H1 (cell line): ENCODE results near the gene MIEF2. TPM values are rescaled to one million over a fixed set of nuclear protein-coding genes. Genes with fewer than 3 reads are reported as not detected.

Source experiments
- CTCF ChIA-PET: fragments of 300-600 bp; sonication (Branson Sonifier 250); formaldehyde crosslinking; loops from one replicate; lab custom pipeline; 2021; ENCODE audit not compliant: partially characterized antibody; lab: Charles Lee
- POLR2A ChIA-PET: fragments of 300-600 bp; sonication (Branson Sonifier 250); formaldehyde crosslinking; loops from one replicate; lab custom pipeline; 2021; ENCODE audit warnings: inconsistent platforms; ENCODE audit not compliant: partially characterized antibody; lab: Charles Lee
- DNase-seq, 2 experiments: peaks; one replicate each; pipeline versions ENCODE4 v3.0.0 to v3.0.0-alpha.2; 2010 to 2022; ENCODE audit warnings: low spot score in 2 of 2, low read depth in 1 of 2, mixed read lengths in 1 of 2
- FAIRE-seq: peaks from 2 replicates; lab custom pipeline; 2011; peaks lifted over from hg19 to GRCh38; lab: Jason Lieb, UNC
- H2AFZ ChIP-seq: 2 replicates; pipeline ENCODE4 v1.8.1; 2012; ENCODE audit warnings: low read length, inconsistent platforms
- H2AK5ac ChIP-seq: 2 replicates; pipeline ENCODE4 v1.6.1; 2013; ENCODE audit warnings: low read depth, low read length
- H2BK120ac ChIP-seq: replicated peaks from 2 replicates; pipeline ENCODE3; 2013; ENCODE audit warnings: low read depth, low read length, inconsistent platforms
- H2BK12ac ChIP-seq: 2 replicates; pipeline ENCODE4 v1.6.1; 2013; ENCODE audit warnings: low read depth, low read length
- H2BK15ac ChIP-seq: 2 replicates; pipeline ENCODE4 v1.6.1; 2013; ENCODE audit warnings: low read length
- H2BK20ac ChIP-seq: 2 replicates; pipeline ENCODE4 v1.6.1; 2013; ENCODE audit warnings: low read length
- H2BK5ac ChIP-seq: 2 replicates; pipeline ENCODE4 v1.6.1; 2013; ENCODE audit warnings: low read depth, low read length
- H3K14ac ChIP-seq: 2 replicates; pipeline ENCODE4 v1.6.1; 2013; ENCODE audit warnings: inconsistent platforms; ENCODE audit not compliant: insufficient read length
- H3K18ac ChIP-seq: 2 replicates; pipeline ENCODE4 v1.6.1; 2013; ENCODE audit warnings: low read length; ENCODE audit errors: extremely low read depth
- H3K23ac ChIP-seq: 2 replicates; pipeline ENCODE4 v1.6.1; 2013; ENCODE audit warnings: inconsistent platforms; ENCODE audit not compliant: insufficient read length
- H3K23me2 ChIP-seq: 2 replicates; pipeline ENCODE4 v1.6.1; 2013; ENCODE audit warnings: low read depth, low read length
- H3K27ac ChIP-seq: 2 replicates; pipeline ENCODE4 v1.6.1; 2011; ENCODE audit warnings: low read depth, low read length, inconsistent platforms
- H3K27me3 ChIP-seq, 4 experiments: replicated peaks in 1 of 4; 1 replicate in 1 of 4; 2 replicates in 3 of 4; pipeline versions ENCODE4 v1.6.1 to v1.8.1; 2011 to 2013; ENCODE audit warnings: low read length in 3 of 4, mild to moderate bottlenecking in 3 of 4, inconsistent platforms in 2 of 4, mixed read lengths in 2 of 4, moderate library complexity in 1 of 4; ENCODE audit not compliant: control insufficient read depth in 3 of 4, insufficient read depth in 3 of 4; ENCODE audit errors: extremely low read depth in 1 of 4
- H3K36me3 ChIP-seq, 4 experiments: 2 replicates each; pipeline versions ENCODE4 v1.6.1 to v1.8.1; 2011 to 2013; ENCODE audit warnings: mild to moderate bottlenecking in 4 of 4, low read length in 3 of 4, moderate library complexity in 2 of 4, control low read depth in 1 of 4, inconsistent platforms in 1 of 4; ENCODE audit not compliant: insufficient read depth in 4 of 4, control insufficient read depth in 2 of 4
- H3K4ac ChIP-seq: replicated peaks from 2 replicates; pipeline ENCODE3; 2013; ENCODE audit warnings: low read length, low read depth, mixed read lengths, inconsistent platforms; ENCODE audit not compliant: insufficient read length
- H3K4me1 ChIP-seq, 4 experiments: replicated peaks in 1 of 4; 1 replicate in 1 of 4; 2 replicates in 3 of 4; pipeline versions ENCODE4 v1.6.1 to v1.8.1; 2011 to 2013; ENCODE audit warnings: low read length in 3 of 4, inconsistent platforms in 2 of 4, mixed read lengths in 1 of 4; ENCODE audit not compliant: insufficient read depth in 4 of 4, control insufficient read depth in 3 of 4
- H3K4me2 ChIP-seq, 2 experiments: 2 replicates each; pipeline versions ENCODE4 v1.6.1 to v1.8.1; 2011 to 2013; ENCODE audit warnings: low read depth in 2 of 2, low read length in 2 of 2, control low read depth in 1 of 2, inconsistent platforms in 1 of 2, mild to moderate bottlenecking in 1 of 2; ENCODE audit not compliant: insufficient read depth in 1 of 2
- H3K4me3 ChIP-seq, 4 experiments: fragments of 200-600, 300-600 bp in 1 of 4; sonication (generic), shearing (Covaris generic), sonication (Bioruptor Twin) in 1 of 4; 2 replicates each; pipeline versions ENCODE4 v1.5.1 to v1.8.1; 2011 to 2016; ENCODE audit warnings: low read length in 4 of 4, low read depth in 3 of 4, control low read depth in 2 of 4, inconsistent platforms in 2 of 4, mild to moderate bottlenecking in 2 of 4, mixed read lengths in 1 of 4, moderate library complexity in 1 of 4; ENCODE audit not compliant: insufficient read depth in 2 of 4; ENCODE audit errors: extremely low read depth in 1 of 4
- H3K56ac ChIP-seq: replicated peaks from 2 replicates; pipeline ENCODE3; 2013; ENCODE audit warnings: low read depth, mild to moderate bottlenecking, mixed read lengths, low read length, inconsistent platforms; ENCODE audit not compliant: insufficient read length
- H3K79me1 ChIP-seq: 2 replicates; pipeline ENCODE4 v1.6.1; 2013; ENCODE audit warnings: low read depth, low read length, control low read depth
- H3K79me2 ChIP-seq, 2 experiments: 2 replicates each; pipeline versions ENCODE4 v1.6.1 to v1.8.1; 2012 to 2013; ENCODE audit warnings: low read length in 2 of 2, mild to moderate bottlenecking in 2 of 2, inconsistent platforms in 1 of 2; ENCODE audit not compliant: insufficient read depth in 2 of 2, control insufficient read depth in 1 of 2
- H3K9ac ChIP-seq, 4 experiments: replicated peaks in 1 of 4; 1 replicate in 1 of 4; 2 replicates in 3 of 4; pipeline versions ENCODE4 v1.6.1 to v1.8.1; 2011 to 2013; ENCODE audit warnings: low read depth in 3 of 4, low read length in 3 of 4, control low read depth in 2 of 4, mild to moderate bottlenecking in 2 of 4, moderate library complexity in 2 of 4, inconsistent platforms in 1 of 4; ENCODE audit errors: extremely low read depth in 1 of 4
- H3K9me3 ChIP-seq, 2 experiments: 2 replicates each; pipeline versions ENCODE4 v1.6.1 to v1.8.1; 2012 to 2013; ENCODE audit warnings: mild to moderate bottlenecking in 2 of 2, moderate library complexity in 2 of 2, control low read depth in 1 of 2, inconsistent platforms in 1 of 2, low read depth in 1 of 2, low read length in 1 of 2, mixed read lengths in 1 of 2; ENCODE audit not compliant: insufficient read depth in 2 of 2
- H4K20me1 ChIP-seq, 2 experiments: replicated peaks in 1 of 2; 2 replicates each; pipeline versions ENCODE3 to v1.8.1; 2011 to 2013; ENCODE audit warnings: inconsistent platforms in 2 of 2, low read length in 2 of 2, mild to moderate bottlenecking in 1 of 2; ENCODE audit not compliant: insufficient read depth in 2 of 2, control insufficient read depth in 1 of 2
- H4K5ac ChIP-seq: 2 replicates; pipeline ENCODE4 v1.6.1; 2013; ENCODE audit warnings: low read length, low read depth, mixed read lengths, inconsistent platforms; ENCODE audit not compliant: insufficient read length
- H4K8ac ChIP-seq: 2 replicates; pipeline ENCODE4 v1.8.0; 2013; ENCODE audit warnings: mild to moderate bottlenecking, moderate library complexity, low read length, inconsistent platforms; ENCODE audit not compliant: insufficient read depth; ENCODE audit errors: extremely low read depth
- H4K91ac ChIP-seq: replicated peaks from 2 replicates; pipeline ENCODE3; 2013; ENCODE audit warnings: low read length, mixed read lengths, inconsistent platforms; ENCODE audit not compliant: insufficient read length
- ASH2L ChIP-seq: fragments of 200-600, 300-600 bp; sonication (generic); IDR thresholded peaks from one replicate; pipeline ENCODE4 v1.7.1; 2017; ENCODE audit warnings: low read length
- KDM4A ChIP-seq: IDR thresholded peaks from one replicate; pipeline ENCODE4 v1.7.1; 2012; ENCODE audit warnings: low read depth, mild to moderate bottlenecking, moderate library complexity, low read length, inconsistent platforms; ENCODE audit not compliant: severe bottlenecking
- RAD21 ChIP-seq, 2 experiments: IDR thresholded peaks in 1 of 2; conservative IDR thresholded peaks in 1 of 2; 2 replicates each; pipeline ENCODE4 v1.6.1; 2011; ENCODE audit warnings: low read depth in 2 of 2, low read length in 2 of 2, improper control_type of control experiment in 1 of 2, inconsistent platforms in 1 of 2, mild to moderate bottlenecking in 1 of 2, moderate library complexity in 1 of 2
- SIX5 ChIP-seq: IDR thresholded peaks from 2 replicates; pipeline ENCODE4 v1.6.1; 2011; ENCODE audit warnings: mild to moderate bottlenecking, low read depth, low read length
- SP4 ChIP-seq: IDR thresholded peaks from 2 replicates; pipeline ENCODE4 v1.6.1; 2012; ENCODE audit warnings: low read length, inconsistent platforms
- YY1 ChIP-seq: IDR thresholded peaks from 2 replicates; pipeline ENCODE4 v1.6.1; 2011; ENCODE audit warnings: low read depth, mild to moderate bottlenecking, low read length
- WGBS, 2 experiments: shearing (Covaris generic) in 1 of 2; methylation state at CpG; one replicate each; pipeline versions ENCODE4 v1.1.6 to v1.1.7; 2013 to 2015; ENCODE audit warnings: low lambda C conversion rate in 2 of 2, mixed read lengths in 2 of 2, inconsistent platforms in 1 of 2, low coverage in 1 of 2, missing lambda C conversion rate in 1 of 2; ENCODE audit not compliant: insufficient replicate concordance in 2 of 2, insufficient coverage in 1 of 2, insufficient read length in 1 of 2; ENCODE audit errors: extremely low coverage in 1 of 2, missing lambda C conversion rate in 1 of 2; 5-methylcytosine and 5-hydroxymethylcytosine counted together
- polyA plus RNA-seq, 7 experiments: library from polyadenylated mRNA; depleted of rRNA in 3 of 7; stranded (reverse) in 5 of 7; unstranded in 2 of 7; fragments of >200 nt in 5 of 7; fragments of 200-250 nt in 2 of 7; gene quantifications; 1 replicate in 5 of 7; 2 replicates in 1 of 7; 4 replicates in 1 of 7; pipeline versions ENCODE4 v1.2.1 to v1.2.3, GENCODE V29; 2011 to 2013; ENCODE audit warnings: missing spikeins in 2 of 7, mixed read lengths in 2 of 7
- total RNA-seq: library from RNA; stranded (reverse); fragmentation: NEBNext Ultra II Directional; extraction: Animal tissue kit (Norgen Biotek cat#: 25700); gene quantifications from 2 replicates; pipeline ENCODE4 v1.2.1, GENCODE V29; 2021

MIEF2 gene
- total and polyA plus RNA-seq, 2 of the 8 experiments (the other 6 are each of a cell fraction or from before 2014, with no cell fraction given) = 9.9 to 24.9 TPM

DNA sequence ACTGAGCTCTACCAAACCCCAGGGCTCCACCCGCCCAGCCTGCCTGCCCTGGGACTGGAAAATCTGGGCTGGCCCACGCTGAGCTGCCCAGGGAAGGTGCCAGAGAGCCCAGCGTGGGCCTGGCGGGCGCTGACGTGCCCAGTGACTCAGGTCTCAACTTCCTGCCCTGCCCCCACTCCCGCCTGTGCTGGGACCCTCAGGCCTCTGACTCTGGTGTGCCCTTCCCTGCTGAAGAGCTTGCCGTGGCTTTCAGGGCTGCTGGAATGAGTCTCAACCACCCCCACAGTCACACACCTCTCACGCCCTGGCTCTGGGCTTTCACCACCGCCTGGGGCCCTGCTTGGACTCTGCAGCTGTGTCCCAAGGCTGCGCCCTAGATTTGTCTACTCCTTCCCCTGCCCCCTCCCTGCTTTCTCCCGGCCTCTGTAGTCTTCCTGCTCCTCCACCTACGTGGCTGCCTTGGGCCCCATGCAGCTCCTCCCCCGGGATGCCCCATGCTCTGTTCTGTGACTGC lies 24.7 kb upstream of the MIEF2 start:
- CTCF ChIA-PET = interaction anchor here (0.8 to 1.6 kb wide), 7 partner anchors 12 to 85 kb away, joined by 3 to 7 read pairs (median 4); no protein-coding TSS in a partner anchor
- H2AFZ ChIP-seq = no peak overlapping the region
- peaks cover 0 to 2% (median 0%) of the 10 kb centered on the region in 4 experiments; a peak in 1 of 7 replicates for H3K27me3 ChIP-seq
- H3K79me1 ChIP-seq = peaks cover 10% of the 10 kb centered on the region
- H4K20me1 ChIP-seq = peaks cover 6 to 20% of the 10 kb centered on the region in 2 experiments
- no peak overlapping the region for H3K23ac ChIP-seq
- H3K4me1 ChIP-seq = peaks cover 0 to 4% (median 0%) of the 10 kb centered on the region in 4 experiments; a peak in 1 of 7 replicates
- no peak overlapping the region for H4K91ac ChIP-seq
- H2BK15ac ChIP-seq = no peak overlapping the region
- no peak overlapping the region for H2AK5ac ChIP-seq
- no peak overlapping the region for H2BK120ac ChIP-seq
- DNase-seq (no peak), FAIRE-seq (no peak)
- no peaks in the 10 kb centered on the region for H3K23me2 ChIP-seq
- H3K9ac ChIP-seq = no peak overlapping the region
- H3K4me2 ChIP-seq = no peak overlapping the region
- no peak overlapping the region for H4K5ac ChIP-seq
- no peak overlapping the region for H3K27ac ChIP-seq
- no peak for TF ChIP-seq YY1
- TF ChIP-seq RAD21 (IDR thresholded peaks at IDR 0.05 in 1 of 2, conservative IDR thresholded peaks at IDR 0.05 in 1 of 2; ENCODE audit: low read depth in 2 of 2, low read length in 2 of 2) = no peak
- TF ChIP-seq SIX5 = no peak
- no peak for TF ChIP-seq ASH2L
- TF ChIP-seq SP4 = no peak
- no peak for TF ChIP-seq KDM4A
- no peak overlapping the region for H3K4me3 ChIP-seq
- peaks cover 28 to 59% (median 41%) of the 10 kb centered on the region in 4 experiments; a peak in 7 of 8 replicates for H3K36me3 ChIP-seq
- no peaks in the 10 kb centered on the region for H3K9me3 ChIP-seq
- H2BK12ac ChIP-seq = no peak overlapping the region
- no peak overlapping the region for H3K4ac ChIP-seq
- H4K8ac ChIP-seq = no peak overlapping the region
- no peak overlapping the region for H3K18ac ChIP-seq
- H3K14ac ChIP-seq = no peak overlapping the region
- no peak overlapping the region for H3K56ac ChIP-seq
- peaks cover 0 to 17% of the 10 kb centered on the region in 2 experiments; a peak in 2 of 4 replicates for H3K79me2 ChIP-seq
- POLR2A ChIA-PET = interaction anchor here (0.6 to 1.9 kb wide), 9 partner anchors 8 to 64 kb away, joined by 3 to 11 read pairs (median 5); partner anchors contain the start of genes LLGL1 and MIEF2
- no peak overlapping the region for H2BK5ac ChIP-seq
- no peak overlapping the region for H2BK20ac ChIP-seq
- 96% methylated on average over 14 of the region's 14 CpGs; no CpG with 5 or more reads in 1 of the 2 experiments for WGBS, 2 experiments
